Ascending aorta (tissue), 2 donors: Measurements from ENCODE around the gene GRIP1. TPM values are rescaled to one million over a fixed set of nuclear protein-coding genes. Genes with fewer than 3 reads are reported as not detected.

Experiments
- DNase-seq, 2 donors: peaks; one replicate each; pipeline ENCODE4 v3.0.0-alpha.2; 2019; ENCODE audit warnings: low spot score in 2 of 2
- H3K27ac ChIP-seq, 2 donors: fragments of 200-600 bp; sonication (generic); one replicate each; pipeline ENCODE4 v1.5.1; 2016 to 2017; ENCODE audit warnings: mild to moderate bottlenecking in 1 of 2
- H3K27me3 ChIP-seq: fragments of 200-600 bp; sonication (generic); one replicate; pipeline ENCODE4 v1.5.1; 2017
- H3K36me3 ChIP-seq, 2 donors: fragments of 200-600 bp; sonication (generic); one replicate each; pipeline ENCODE4 v1.5.1; 2016
- H3K4me1 ChIP-seq, 2 donors: fragments of 200-600 bp; sonication (generic); one replicate each; pipeline ENCODE4 v1.5.1; 2016 to 2017; ENCODE audit warnings: mild to moderate bottlenecking in 1 of 2
- H3K4me3 ChIP-seq, 2 donors: fragments of 200-600 bp; sonication (generic); one replicate each; pipeline ENCODE4 v1.5.1; 2016 to 2017; ENCODE audit warnings: mild to moderate bottlenecking in 1 of 2
- H3K9me3 ChIP-seq, 2 donors: fragments of 200-600 bp; sonication (generic); one replicate each; pipeline ENCODE4 v1.5.1; 2016
- intact Hi-C: fragments of 100-400 bp; cut with DNase I; formaldehyde crosslinking; loops from one replicate; pipeline ENCODE4 v1.15.1; 2023
- total RNA-seq: library from RNA; depleted of rRNA; stranded (reverse); fragments of >200 nt; gene quantifications from one replicate; pipeline ENCODE4 v1.1.0, GENCODE V29; 2016
- TF ChIP-seq, protein P1 (sequence below), 3 experiments: fragments of 200-600 bp in 2 of 3; fragments of 450-650 bp in 1 of 3; sonication (generic) in 2 of 3; IDR thresholded peaks; one replicate each; pipeline ENCODE4 v1.5.1; 2016 to 2019; ENCODE audit warnings: antibody characterized with exemption in 3 of 3, mild to moderate bottlenecking in 1 of 3, moderate library complexity in 1 of 3

GRIP1 gene
- total RNA-seq, 1 donor from 2014 or later, result not detected

DNA sequence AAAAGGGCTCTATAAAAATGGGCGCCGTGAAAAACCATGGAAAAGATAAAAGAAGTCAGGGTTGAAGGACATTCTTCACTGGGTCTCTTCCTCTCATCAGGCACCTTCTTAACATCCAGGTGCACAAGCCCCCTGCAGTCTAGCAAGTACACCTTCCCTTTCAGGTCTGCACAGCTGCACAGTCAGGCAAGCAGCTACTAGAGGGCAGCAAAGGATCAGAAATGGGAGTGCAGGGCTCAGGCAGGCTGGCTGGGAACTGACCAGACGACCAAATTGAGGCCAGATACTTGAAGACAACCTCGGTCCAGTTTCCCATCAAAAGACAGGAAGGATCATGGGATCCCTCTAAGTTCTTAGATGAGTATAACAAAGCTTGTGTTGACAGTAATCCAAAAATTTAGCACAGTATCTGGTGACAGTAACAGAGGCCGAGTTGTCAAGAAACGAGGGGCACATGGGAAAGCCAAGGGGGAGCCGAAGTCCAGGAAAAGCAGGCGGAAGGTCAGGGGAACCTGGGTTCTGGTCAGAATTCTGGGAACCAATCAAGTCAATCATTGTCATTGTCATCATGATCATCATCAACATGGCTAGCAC, 10.1 kb upstream of the GRIP1 start:
- H3K4me3 ChIP-seq, result no peak overlapping the region
- no peaks in the 10 kb centered on the region for H3K4me1 ChIP-seq
- TF ChIP-seq, protein P1, sequence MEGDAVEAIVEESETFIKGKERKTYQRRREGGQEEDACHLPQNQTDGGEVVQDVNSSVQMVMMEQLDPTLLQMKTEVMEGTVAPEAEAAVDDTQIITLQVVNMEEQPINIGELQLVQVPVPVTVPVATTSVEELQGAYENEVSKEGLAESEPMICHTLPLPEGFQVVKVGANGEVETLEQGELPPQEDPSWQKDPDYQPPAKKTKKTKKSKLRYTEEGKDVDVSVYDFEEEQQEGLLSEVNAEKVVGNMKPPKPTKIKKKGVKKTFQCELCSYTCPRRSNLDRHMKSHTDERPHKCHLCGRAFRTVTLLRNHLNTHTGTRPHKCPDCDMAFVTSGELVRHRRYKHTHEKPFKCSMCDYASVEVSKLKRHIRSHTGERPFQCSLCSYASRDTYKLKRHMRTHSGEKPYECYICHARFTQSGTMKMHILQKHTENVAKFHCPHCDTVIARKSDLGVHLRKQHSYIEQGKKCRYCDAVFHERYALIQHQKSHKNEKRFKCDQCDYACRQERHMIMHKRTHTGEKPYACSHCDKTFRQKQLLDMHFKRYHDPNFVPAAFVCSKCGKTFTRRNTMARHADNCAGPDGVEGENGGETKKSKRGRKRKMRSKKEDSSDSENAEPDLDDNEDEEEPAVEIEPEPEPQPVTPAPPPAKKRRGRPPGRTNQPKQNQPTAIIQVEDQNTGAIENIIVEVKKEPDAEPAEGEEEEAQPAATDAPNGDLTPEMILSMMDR (IDR thresholded peaks at IDR 0.05), result peak in 1 of 3 experiments; percentile 11
- no peaks in the 10 kb centered on the region for H3K36me3 ChIP-seq
- H3K27ac ChIP-seq, result no peak overlapping the region
- intact Hi-C loops, result no loop called here
- no peaks in the 10 kb centered on the region for H3K9me3 ChIP-seq
- DNase-seq, result no peak
- no peaks in the 10 kb centered on the region for H3K27me3 ChIP-seq

- TF ChIP-seq, protein P1 (IDR thresholded peaks at IDR 0.05), result no peak
- Histone ChIP-seq H3K4me1 (no peaks in the 10 kb centered on the region), H3K27ac (no peak overlapping the region), H3K9me3 (no peaks in the 10 kb centered on the region), H3K27me3 (no peaks in the 10 kb centered on the region), H3K4me3 (no peak overlapping the region), H3K36me3 (no peaks in the 10 kb centered on the region)
- no peak for DNase-seq
- intact Hi-C loops, result no loop called here
Measured at GRCh38 chr12:66684222-66684621, 5.3 kb upstream of the GRIP1 start.

GRCh38 chr12:66683822-66684221, 4.9 kb upstream of the GRIP1 start:
- Histone ChIP-seq H3K9me3 (no peaks in the 10 kb centered on the region), H3K36me3 (no peaks in the 10 kb centered on the region), H3K27me3 (no peaks in the 10 kb centered on the region), H3K4me1 (peaks cover 0 to 3% of the 10 kb centered on the region in 2 donors), H3K27ac (no peak overlapping the region), H3K4me3 (no peak overlapping the region)
- intact Hi-C loops, result no loop called here
- DNase-seq, result no peak
- TF ChIP-seq, protein P1 (IDR thresholded peaks at IDR 0.05), result no peak

- TF ChIP-seq, protein P1 (IDR thresholded peaks at IDR 0.05), result no peak
- no peaks in the 10 kb centered on the region for H3K27me3 ChIP-seq
- no peak overlapping the region for H3K27ac ChIP-seq
- H3K9me3 ChIP-seq, result no peaks in the 10 kb centered on the region
- H3K4me3 ChIP-seq, result no peak overlapping the region
- intact Hi-C loops, result no loop called here
- H3K4me1 ChIP-seq, result peaks cover 0 to 3% of the 10 kb centered on the region in 2 donors
- H3K36me3 ChIP-seq, result no peaks in the 10 kb centered on the region
- no peak for DNase-seq
Measured at GRCh38 chr12:66683073-66683472, 4.2 kb upstream of the GRIP1 start.

- intact Hi-C loops, result no loop called here
- peak overlapping the region in 1 of 2 donors; percentile 57 for H3K4me3 ChIP-seq
- TF ChIP-seq, protein P1 (IDR thresholded peaks at IDR 0.05), result no peak
Measured at GRCh38 chr12:66679461-66680084, 697 bp upstream of the GRIP1 start.

More at GRCh38 chr12:66679461-66680084, 697 bp upstream of the GRIP1 start:
- Histone ChIP-seq H3K9me3 (no peaks in the 10 kb centered on the region), H3K27ac (no peak overlapping the region), H3K27me3 (no peaks in the 10 kb centered on the region), H3K36me3 (no peaks in the 10 kb centered on the region), H3K4me1 (peaks cover 0 to 3% of the 10 kb centered on the region in 2 donors)
- DNase-seq, result no peak
